ENCODE measurements around the gene SELENOT. TPM values are rescaled to one million over a fixed set of nuclear protein-coding genes. Genes with fewer than 3 reads are reported as not detected.

The SELENOT gene
- total RNA-seq, 1 donor from 2014 or later: 131 TPM

DNA sequence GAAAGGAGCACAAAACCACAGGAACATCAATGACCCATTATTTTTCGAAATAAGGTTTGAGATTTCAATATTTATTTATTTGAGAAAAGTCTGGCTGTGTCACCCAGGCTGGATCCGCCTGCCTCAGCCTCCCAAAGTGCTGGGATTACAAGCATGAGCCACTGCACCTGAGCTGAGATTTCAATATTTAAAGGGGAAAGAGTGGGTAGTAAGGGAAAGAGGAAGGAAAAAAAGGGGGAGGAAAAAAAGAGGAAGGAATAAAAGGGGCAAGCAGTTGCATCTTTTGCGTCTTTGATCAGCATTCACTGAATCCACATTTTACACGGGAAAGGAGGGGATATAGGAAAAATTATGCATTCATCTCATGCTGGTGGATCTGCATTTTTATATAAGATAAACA is 53.2 kb downstream of the SELENOT start:
- intact Hi-C loops (cut with micrococcal nuclease): no loop called here

DNA sequence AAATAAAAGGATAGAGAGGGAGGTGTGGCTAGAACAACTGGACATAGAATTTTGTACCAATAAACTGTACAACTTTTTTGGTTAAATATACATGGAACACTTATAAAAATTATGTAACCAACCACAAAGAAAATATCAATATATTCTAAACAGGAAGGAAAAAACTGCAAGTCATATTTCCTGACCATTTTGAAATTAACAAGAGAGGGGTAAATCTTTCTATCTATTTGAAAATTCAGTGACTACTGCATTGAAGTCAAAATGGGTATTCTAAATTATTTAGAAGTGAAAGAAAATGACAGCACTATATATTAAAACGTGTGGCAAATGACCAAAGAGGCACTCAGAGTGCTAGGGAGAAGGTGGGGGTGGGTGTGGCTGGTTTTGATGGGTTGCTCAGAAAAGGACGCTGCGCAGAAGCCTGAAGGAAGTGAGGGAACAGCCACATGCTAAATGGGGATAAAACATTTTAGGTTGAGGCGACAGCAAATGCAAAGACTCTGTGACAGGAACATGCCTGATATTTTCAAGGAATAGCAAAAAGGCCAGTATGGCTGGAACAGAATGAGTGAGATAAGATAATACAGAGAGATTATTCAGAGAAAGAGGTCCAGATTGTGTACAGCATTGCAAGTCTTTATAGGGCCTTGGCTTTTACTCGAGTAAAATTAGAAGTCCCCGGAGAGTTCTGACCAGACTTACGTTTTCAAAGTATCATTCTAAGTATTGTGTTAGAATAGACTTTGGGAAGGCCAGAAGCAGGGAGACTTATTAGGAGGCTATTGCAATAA is 59.5 kb downstream of the SELENOT start:
- intact Hi-C loops (cut with micrococcal nuclease): no loop called here

DNA sequence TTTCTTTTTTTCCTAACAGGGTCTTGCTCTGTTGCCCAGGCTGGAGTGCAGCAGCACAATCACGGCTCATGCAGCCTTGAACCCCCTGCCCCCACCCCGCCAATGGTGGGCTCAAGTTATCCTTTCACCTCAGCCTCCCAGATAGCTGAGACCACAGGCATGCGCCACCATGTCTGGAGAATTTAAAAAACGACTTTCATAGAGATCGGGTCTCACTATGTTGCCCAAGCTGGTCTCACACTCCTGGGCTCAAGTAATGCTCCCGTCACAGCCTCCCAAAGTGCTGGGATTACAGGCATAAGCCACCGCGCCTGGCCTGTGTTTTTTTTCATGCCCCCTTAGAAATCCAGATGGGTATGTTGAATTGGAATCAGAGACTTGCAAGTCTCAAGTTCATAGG is 60.3 kb downstream of the SELENOT start:
- intact Hi-C loops (cut with micrococcal nuclease): no loop called here

DNA sequence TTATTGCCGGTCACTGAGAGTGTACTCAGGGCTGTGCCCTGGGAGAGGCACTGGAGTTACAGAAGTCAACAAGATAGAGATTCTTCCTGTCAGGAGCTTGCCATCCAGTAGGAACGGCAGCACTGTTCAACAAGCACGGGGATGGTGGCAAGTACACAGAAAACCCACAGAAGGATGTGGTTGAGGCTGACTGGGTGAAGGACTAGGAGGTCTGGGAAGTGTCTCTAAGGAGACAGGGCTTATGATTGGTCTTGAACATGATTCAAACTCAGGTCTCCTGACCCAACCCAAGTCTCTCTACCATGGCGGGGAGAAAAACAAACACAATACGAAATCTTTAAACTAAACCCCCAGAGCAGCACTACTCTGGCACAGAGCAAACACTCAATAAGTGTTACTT is 63.0 kb downstream of the SELENOT start:
- intact Hi-C loops (cut with micrococcal nuclease): no loop called here

DNA sequence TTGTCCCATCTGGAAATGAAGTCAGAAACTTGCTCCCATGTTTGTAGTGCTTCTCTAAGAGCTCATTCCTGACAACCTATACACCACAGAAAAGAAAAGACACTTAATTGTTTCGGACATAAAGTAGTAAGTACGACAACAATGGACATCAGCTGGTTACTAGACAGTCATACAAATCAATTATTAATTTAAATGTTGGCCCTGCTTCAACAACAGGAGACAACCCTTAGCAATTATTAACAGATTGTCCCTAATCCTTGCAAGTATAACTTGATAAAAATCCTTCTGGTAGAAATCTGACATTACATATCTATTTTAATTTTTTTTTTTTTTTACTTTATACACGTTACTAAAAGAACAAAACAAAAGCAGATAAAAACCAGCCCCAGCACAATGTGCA is 70.8 kb downstream of the SELENOT start:
- intact Hi-C loops (cut with micrococcal nuclease): no loop called here

DNA sequence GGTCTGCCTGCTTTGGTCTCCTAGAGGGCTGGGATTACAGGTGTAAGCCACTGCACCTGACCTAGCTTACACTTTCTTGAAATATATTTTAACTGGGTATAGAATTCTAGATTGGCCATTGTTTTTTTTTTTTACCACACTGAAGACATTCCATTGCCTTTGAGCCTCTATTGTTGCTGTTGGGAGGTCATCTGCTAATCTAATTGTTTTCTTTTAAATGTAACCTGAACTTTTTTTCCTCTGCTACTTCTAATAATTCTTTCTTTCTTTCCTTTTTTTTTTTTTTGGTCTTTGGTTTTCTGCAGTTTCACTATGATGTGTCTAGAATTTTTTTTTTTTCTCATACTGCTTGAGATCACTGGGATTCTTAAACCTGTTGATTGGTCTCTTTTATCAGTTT is 72.5 kb downstream of the SELENOT start:
- intact Hi-C loops (cut with micrococcal nuclease): no loop called here

Other genes with a start within 250 kb of the SELENOT start
- gene TSC22D2, start 195.0 kb upstream of the SELENOT start, total RNA-seq: 17.9 and 18.1 TPM in 2 replicates
- 81.8 and 88.2 TPM in 2 replicates for gene SERP1, start 56.8 kb upstream of the SELENOT start, total RNA-seq
- 93.0 and 93.7 TPM in 2 replicates for gene EIF2A, start 56.5 kb upstream of the SELENOT start, total RNA-seq
- not detected in 2 replicates for gene ERICH6, start 100.6 kb downstream of the SELENOT start, total RNA-seq
- gene SIAH2, start 159.8 kb downstream of the SELENOT start, total RNA-seq: 45.9 and 51.6 TPM in 2 replicates

Measured in T-helper 1 cell treated with Interleukin-12 subunit alpha and Interleukin-12 subunit beta and Interleukin-4 antibody, amounts not matched to agents 30 ng/mL and 1 ng/mL, for 36 hours (primary cell).